MV-4-11 (cell line): ENCODE data around the gene FLG.
"Not testable (repeated sequence)": the region's sequence is repeated elsewhere in the genome, so short reads cannot be mapped to it uniquely, and the experiment has no call there.

Source experiments
- DNase-seq: peaks from one replicate; lab custom pipeline; 2025; lab: John Stamatoyannopoulos, UW

The FLG gene

DNA sequence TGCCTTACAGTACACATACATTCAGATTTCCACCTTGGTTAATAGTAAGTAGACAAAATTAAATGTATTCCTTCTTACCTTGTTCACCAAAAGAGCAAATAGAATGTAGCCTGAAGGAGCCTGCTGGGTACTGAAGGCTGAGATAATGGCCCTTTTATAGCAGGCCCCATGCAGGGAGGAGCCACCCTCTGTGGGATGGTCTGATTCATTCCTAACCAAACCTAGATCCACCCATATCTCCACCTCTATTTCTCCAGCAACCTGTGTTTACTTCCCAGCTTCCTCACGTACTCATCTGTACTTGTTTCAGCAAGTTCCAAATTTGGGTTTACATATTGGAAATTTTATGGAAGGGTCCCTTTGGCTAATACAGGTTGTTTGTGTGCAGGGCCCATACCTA, at the start of gene FLG:
Gene FLG (minus strand): TSS at position 129 of the 400 bp plus-strand sequence. CDS start 9,783 bp downstream, outside the sequence.
- no peak for DNase-seq

GRCh38 chr1:152374451-152374850, 49.4 kb upstream of the FLG start:
- DNase-seq = no peak

DNA sequence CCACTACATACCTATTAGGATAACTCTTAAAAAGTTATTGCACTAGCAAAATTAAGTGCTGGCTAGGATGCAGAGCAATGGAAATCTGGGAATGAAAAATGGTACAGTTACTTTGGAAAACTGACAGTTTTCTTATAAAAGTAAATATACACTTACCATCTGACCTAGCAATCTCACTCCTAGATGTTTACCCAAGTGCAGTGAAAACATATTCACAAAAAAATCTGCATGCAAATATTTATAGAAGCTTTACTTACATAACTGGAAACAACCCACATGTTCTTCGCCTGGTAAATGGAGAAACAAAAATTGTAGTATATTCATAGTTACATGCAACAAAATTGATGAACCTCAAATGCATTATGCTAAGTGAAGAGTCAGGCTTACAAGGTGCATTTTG, 47.6 kb upstream of the FLG start:
- no peak for DNase-seq

DNA sequence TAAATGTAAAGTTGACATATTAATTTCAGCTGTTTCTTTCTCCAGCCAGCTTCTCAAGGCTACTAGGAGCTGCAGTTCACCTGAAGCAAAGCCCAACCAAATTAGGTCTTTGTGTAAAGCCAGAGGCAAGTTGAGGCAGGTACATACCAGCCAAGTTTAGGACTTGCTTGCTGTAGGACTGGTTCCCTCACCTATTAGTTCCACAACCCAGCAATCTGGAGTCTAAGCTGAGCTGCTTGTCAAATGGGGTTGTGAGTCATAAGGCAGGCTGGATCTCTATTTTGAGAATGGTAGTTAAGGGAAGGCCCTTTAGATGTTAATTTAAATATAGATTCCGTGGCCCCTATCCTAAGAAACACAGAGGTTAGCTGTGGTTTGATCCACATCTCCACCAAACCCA, 42.4 kb upstream of the FLG start:
- DNase-seq = no peak

GRCh38 chr1:152359906-152360305, 34.9 kb upstream of the FLG start, which contains the start of gene FLG2:
FLG2 (minus strand) TSS chr1:152360006; CDS start chr1:152358884, 1,122 bp downstream.
- no peak for DNase-seq

DNA sequence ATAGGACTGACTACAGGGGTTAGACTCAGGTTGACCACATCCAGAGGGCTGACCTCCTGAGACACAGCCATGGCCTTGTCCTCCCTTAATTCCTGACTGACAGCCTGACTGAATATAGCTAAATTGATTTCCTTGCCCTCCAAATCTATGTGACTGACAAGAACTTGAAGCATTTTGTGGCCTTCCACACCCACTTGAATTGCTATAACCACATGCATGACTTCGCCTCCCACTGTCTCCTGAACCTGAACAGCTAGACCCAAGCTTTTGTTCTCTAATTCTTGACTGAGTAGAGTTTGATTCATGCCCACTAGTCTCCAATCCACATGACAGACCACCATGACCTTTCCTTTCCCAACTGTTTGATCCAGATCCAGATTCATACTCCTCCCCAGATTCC, 31.7 kb upstream of the FLG start:
- DNase-seq = no peak

DNA sequence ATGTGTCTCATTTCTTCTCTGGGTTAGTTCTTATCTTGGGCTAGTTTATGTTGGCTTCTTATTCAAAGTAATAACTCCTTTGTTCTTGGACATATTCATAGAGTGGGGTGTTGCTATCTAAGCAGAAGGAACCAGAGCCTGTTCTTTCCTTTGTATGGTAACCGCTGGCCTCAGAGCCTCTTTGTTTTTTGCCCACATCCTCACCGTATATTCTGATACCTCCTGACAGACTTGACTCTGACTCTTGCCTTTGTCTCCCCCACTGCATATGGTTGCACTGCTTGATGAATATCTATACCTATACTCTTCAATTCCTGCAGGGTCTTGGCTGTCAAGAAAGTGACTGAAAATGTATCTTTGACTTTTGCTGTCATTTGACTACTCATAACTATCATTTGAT, 24.6 kb upstream of the FLG start:
- DNase-seq = no peak

- DNase-seq = peak; percentile 25
Observed at GRCh38 chr1:152348447-152348846, 23.4 kb upstream of the FLG start.

GRCh38 chr1:152347116-152347728, 22.2 kb upstream of the FLG start:
- DNase-seq = peak; percentile 47

DNA sequence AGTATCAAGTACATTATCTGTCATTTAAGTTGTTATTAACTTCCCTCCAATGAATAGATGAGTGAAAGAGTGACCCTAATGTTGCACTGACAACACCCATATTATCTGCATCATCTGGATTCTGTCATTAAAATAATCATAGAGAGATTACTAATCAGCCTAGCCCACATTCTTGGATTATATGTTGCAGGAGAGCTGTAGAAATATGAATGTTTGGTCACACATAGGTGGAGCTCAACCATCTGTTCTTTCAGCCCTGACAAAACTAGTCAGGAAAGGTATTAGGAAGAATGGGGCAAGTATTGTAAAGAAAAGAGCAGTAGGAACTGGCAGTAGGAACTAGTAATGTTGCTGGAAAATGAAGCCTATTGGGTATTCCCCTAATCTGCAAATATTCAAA, 19.4 kb upstream of the FLG start:
- DNase-seq = no peak

GRCh38 chr1:152343006-152343405, 18.0 kb upstream of the FLG start:
- no peak for DNase-seq

GRCh38 chr1:152335399-152335798, 10.4 kb upstream of the FLG start:
- no peak for DNase-seq

- DNase-seq = no peak
Observed at GRCh38 chr1:152328801-152329391, 3.9 kb upstream of the FLG start.

DNA sequence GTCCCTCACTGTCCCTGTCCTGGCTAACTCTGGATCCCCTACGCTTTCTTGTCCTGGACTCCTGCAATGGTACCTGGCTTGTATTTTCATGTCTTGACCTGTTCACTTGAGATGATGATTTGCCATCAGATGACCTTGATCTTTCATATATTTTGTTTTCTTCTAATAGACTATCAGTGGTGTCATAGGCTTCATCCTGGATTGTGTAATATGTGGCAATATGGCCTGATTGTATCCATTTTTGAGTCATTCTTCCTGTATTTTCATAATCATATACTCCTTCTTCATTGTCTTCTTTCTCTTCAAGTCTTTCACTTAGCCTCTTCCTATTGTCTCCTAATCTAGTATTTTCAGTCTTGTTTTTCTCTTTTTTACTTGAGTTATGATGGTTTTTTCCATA, 11.1 kb downstream of the FLG start:
- peak; percentile 4 for DNase-seq

GRCh38 chr1:152313319-152313801, 11.7 kb downstream of the FLG start:
- no peak for DNase-seq

DNA sequence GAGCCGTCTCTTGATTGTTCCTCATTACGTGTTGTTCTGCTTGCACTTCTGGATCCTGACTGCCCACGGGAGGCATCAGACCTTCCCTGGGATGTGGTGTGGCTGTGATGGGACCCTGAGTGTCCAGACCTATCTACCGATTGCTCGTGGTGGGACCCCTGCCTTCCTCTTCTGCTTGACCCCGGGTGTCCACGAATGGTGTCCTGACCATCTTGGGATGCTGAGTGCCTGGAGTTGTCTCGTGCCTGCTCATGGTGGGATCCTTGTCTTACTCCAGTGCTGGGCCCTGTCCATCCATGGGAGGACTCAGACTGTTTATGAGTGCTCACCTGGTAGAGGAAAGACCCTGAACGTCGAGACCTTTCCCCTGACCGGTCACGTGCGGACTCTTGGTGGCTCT, 12.9 kb downstream of the FLG start:
- DNase-seq = not testable (repeated sequence)

- DNase-seq = no peak
Observed at GRCh38 chr1:152309955-152310354, 15.1 kb downstream of the FLG start.

DNA sequence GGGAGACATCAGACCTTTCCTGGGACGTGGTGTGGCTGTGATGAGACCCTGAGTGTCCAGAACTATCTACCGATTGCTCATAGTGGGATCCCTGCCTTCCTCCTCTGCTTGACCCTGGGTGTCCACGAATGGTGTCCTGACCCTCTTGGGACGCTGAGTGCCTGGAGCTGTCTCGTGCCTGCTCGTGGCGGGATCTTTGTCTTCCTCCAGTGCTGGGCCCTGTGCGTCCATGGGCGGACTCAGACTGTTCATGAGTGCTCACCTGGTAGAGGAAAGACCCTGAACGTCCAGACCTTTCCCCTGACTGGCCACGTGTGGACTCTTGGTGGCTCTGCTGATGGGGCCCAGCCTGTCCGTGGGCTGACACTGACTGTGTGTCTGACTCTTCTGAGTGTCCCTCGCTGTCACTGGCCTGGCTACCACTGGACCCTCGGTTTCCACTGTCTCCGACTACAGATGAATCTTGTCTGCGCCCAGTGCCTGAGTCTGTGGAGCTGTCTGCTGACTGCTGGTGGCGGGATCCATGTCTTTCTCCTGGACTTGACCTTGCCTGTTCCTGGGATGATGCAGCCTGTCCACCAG, 15.6 kb downstream of the FLG start:
- DNase-seq = not testable (repeated sequence)

DNA sequence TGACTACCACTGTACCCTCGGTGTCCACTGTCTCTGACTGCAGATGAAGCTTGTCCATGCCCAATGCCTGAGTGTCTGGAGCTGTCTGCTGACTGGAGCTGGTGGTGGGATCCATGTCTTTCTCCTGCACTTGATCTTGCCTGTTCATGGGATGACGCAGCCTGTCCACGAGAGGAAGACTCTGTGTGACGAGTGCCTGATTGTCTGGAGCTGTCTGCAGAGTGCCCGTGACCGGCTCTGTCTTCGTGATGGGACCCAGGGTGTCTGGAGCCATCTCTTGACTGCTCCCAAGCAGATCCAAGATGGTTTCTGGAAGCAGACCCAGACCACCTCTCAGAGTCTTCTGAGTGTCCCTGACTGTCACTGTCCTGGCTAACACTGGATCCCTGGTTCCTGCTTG, 16.3 kb downstream of the FLG start:
- DNase-seq = not testable (repeated sequence)

- not testable (repeated sequence) for DNase-seq
Observed at GRCh38 chr1:152307970-152308369, 17.1 kb downstream of the FLG start.

- not testable (repeated sequence) for DNase-seq
Observed at GRCh38 chr1:152306123-152306522, 18.9 kb downstream of the FLG start.

GRCh38 chr1:152304773-152305172, 20.3 kb downstream of the FLG start:
- DNase-seq = not testable (repeated sequence)

DNA sequence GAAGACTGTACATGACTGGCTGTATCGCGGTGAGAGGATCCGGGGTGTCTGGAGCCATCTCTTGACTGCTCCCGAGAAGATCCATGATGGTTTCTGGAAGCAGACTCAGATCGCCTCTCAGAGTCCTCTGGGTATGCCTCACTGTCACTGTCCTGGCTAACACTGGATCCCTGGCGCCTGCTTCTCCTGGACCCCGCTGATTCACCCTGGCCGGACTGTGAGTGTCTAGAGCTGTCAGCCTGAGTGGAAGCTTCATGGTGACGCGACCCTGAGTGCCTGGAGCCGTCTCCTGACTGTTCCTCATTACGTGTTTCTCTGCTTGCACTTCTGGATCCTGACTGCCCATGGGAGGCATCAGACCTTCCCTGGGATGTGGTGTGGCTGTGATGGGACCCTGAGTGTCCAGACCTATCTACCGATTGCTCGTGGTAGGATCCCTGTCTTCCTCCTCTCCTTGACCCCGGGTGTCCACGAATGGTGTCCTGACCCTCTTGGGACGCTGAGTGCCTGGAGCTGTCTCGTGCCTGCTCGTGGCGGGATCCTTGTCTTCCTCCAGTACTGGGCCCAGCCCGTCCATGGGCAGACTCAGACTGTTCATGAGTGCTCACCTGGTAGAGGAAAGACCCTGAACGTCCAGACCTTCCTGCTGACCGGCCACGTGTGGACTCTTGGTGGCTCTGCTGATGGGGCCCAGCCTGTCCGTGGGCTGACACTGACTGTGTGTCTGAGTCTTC, 21.7 kb downstream of the FLG start:
- not testable (repeated sequence) for DNase-seq
